ENCODE results near the gene RIBC2.
"Not testable (repeated sequence)": the region's sequence is repeated elsewhere in the genome, so short reads cannot be mapped to it uniquely, and the experiment has no call there.

Gene RIBC2

DNA sequence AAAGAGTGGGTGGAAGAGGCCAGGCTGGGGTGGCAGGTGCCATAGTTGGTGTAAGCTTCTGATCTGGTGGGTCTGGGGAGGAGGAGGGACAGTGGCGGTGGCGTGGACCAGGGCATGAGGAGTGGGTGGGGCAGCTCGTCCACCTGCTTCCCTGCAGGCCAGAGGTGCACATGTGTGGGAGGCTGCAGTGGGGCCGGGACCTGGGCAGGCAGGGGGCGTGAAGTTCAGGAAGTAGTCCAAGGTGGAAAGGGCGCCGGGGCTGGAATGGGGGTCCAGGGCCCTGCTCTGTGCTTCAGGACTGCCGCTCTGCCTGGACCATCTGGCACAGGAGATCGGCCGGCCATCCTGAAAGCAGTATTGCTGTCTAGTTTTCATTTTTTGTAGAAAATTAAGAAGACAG is 15.9 kb downstream of the RIBC2 start:
- Mint-ChIP-seq H3K36me3 (ENCODE audit: low read depth) (no peaks in the 10 kb centered on the region), H3K4me3 (no peak overlapping the region), H3K27ac (peak overlapping the region; percentile 43), H3K4me1 (ENCODE audit: low read depth) (peaks cover 65% of the 10 kb centered on the region), H3K27me3 (peaks cover 2% of the 10 kb centered on the region), H3K9me3 (peaks cover 5% of the 10 kb centered on the region)
- intact Hi-C loops (cut with micrococcal nuclease), result no loop called here

DNA sequence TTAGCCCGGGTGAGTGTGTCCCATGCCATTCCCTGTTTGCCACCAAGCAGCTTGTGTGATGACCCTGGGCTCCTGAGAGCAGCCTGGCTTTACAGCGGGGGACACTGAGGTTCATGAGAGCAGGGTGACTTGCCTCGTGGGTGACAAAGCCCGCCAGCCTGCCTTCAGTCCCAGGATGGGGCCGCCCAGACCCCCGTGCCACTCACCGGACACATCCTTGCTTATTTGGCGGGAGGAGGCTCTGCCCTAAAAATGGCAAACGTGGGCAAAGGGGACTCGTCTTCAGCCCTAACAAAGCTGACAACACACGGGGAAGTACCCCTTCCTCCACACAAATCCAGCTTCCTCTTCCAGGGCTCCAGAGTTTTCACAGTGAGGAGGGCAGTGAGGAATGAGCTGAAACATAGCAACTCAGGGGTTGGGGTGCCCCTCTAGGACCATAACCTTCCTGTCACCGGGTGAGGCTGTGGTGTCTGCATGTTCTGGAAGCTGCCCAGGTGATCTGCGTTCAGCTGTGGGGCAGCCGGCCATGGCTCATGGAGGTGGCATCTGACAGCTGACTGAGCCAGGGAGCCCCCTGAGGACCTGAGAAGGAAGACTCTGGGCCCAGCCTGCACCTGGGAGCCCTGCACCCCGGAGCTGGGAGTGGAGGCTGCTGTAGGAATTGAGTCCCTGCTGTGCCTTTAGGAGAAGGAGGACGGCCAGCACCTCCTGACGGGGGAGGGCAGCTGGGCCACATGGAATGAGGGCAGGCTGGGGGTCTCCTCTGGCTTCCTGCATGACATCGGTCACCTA is 16.7 kb downstream of the RIBC2 start:
- intact Hi-C loops (cut with micrococcal nuclease), result loop anchor here (10.0 kb wide), 1 partner anchor 115 kb away; no protein-coding TSS in a partner anchor
- Mint-ChIP-seq H3K4me3 (no peak overlapping the region), H3K27ac (peak overlapping the region; percentile 43), H3K9me3 (peaks cover 5% of the 10 kb centered on the region), H3K27me3 (peaks cover 2% of the 10 kb centered on the region), H3K36me3 (ENCODE audit: low read depth) (no peaks in the 10 kb centered on the region), H3K4me1 (ENCODE audit: low read depth) (peaks cover 65% of the 10 kb centered on the region)

DNA sequence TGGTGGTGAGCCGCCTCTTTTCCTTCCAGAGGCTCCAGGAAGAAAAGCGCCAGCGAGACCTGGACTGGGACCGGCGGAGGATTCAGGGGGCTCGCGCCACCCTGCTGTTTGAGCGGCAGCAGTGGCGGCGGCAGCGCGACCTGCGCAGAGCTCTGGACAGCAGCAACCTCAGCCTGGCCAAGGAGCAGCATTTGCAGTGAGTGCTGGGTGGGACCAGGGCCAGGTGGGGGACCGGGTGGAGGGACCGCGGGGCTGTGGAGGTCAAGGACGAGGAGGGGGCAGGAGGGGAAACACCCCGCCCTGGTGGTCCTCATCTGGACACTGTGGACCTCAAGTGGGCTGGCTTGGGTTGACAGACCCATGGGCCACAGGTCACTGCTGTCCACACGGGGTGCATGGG is 17.4 kb downstream of the RIBC2 start:
- peaks cover 2% of the 10 kb centered on the region for H3K27me3 Mint-ChIP-seq
- H3K36me3 Mint-ChIP-seq (ENCODE audit: low read depth), result no peaks in the 10 kb centered on the region
- H3K9me3 Mint-ChIP-seq, result peaks cover 5% of the 10 kb centered on the region
- H3K4me3 Mint-ChIP-seq, result no peak overlapping the region
- peak overlapping the region; percentile 43 for H3K27ac Mint-ChIP-seq
- intact Hi-C loops (cut with micrococcal nuclease), result loop anchor here (10.0 kb wide), 1 partner anchor 116 kb away; no protein-coding TSS in a partner anchor
- peaks cover 67% of the 10 kb centered on the region for H3K4me1 Mint-ChIP-seq (ENCODE audit: low read depth)

- Mint-ChIP-seq H3K27me3 (peaks cover 6% of the 10 kb centered on the region), H3K4me3 (peak overlapping the region; percentile 14), H3K36me3 (ENCODE audit: low read depth) (no peaks in the 10 kb centered on the region)
These were observed 21.5 kb downstream of the RIBC2 start for GRCh38 chr22:45434981-45435380.

DNA sequence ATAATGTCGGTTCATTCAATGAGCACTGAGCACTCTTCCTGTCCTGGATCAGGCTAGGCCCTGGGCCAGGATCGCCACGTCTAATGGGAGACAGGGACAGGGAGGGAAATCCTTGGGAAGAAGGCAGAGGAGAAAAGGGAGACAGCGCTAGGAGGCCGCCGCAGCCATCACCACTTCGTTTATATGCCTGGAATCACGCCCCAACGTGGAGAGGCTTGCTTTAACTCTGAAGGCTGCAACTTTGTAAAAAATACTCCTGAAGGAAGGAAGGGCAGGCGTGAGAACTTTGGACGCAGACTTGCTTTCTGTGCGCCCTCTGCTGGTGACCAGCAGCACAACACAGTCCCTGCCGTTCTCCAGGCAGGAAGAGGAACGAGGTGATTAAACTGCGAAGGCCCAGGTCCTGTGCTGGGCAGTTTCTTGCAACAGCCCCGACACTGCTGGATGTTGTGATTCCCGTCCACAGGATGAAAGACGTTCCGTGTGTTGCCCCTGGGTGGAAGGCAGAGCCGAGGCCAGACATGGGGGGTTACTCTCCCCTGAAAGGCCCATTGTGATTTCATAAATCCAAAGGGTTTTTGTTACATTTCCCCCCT is 22.1 kb downstream of the RIBC2 start:
- H3K4me3 Mint-ChIP-seq, result no peak overlapping the region
- no peaks in the 10 kb centered on the region for H3K36me3 Mint-ChIP-seq (ENCODE audit: low read depth)
- no peaks in the 10 kb centered on the region for H3K9me3 Mint-ChIP-seq
- intact Hi-C loops (cut with micrococcal nuclease), result loop anchor here (1.0 to 10.0 kb wide), 3 partner anchors 22 to 167 kb away; partner anchors contain the start of genes RIBC2 and SMC1B
- H3K27me3 Mint-ChIP-seq, result peaks cover 11% of the 10 kb centered on the region
- peaks cover 41% of the 10 kb centered on the region for H3K4me1 Mint-ChIP-seq (ENCODE audit: low read depth)
- H3K27ac Mint-ChIP-seq, result peak overlapping the region; percentile 47

More at GRCh38 chr22:45434981-45435380, 21.5 kb downstream of the RIBC2 start:
- intact Hi-C loops (cut with micrococcal nuclease), result loop anchor here (1.0 to 10.0 kb wide), 3 partner anchors 22 to 166 kb away; partner anchors contain the start of genes RIBC2 and SMC1B
- H3K9me3 Mint-ChIP-seq, result no peaks in the 10 kb centered on the region
- peaks cover 46% of the 10 kb centered on the region for H3K4me1 Mint-ChIP-seq (ENCODE audit: low read depth)
- peak overlapping the region; percentile 47 for H3K27ac Mint-ChIP-seq

DNA sequence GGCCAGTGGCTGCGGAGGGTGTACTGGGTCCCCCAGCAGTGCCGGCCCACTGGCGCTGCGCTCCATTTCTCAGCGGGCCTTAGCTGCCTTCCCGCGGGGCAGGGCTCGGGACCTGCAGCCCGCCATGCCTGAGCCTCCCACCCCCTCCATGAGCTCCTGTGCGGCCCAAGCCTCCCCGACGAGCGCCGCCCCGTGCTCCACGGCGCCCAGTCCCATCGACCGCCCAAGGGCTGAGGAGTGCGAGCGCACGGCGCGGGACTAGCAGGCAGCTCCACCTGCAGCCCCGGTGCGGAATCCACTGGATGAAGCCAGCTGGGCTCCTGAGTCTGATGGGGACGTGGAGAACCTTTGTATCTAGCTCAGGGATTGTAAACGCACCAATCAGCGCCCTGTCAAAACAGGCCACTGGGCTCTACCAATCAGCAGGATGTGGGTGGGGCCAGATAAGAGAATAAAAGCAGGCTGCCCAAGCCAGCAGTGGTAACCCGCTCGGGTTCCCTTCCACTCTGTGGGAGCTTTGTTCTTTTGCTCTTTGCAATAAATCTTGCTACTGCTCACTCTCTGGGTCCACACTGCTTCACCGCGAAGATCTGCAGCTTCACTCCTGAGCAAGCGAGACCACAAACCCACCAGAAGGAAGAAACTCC is 23.5 kb downstream of the RIBC2 start:
- peaks cover 23% of the 10 kb centered on the region for H3K27me3 Mint-ChIP-seq
- intact Hi-C loops (cut with micrococcal nuclease), result loop anchor here (10.0 kb wide), 1 partner anchor 122 kb away; no protein-coding TSS in a partner anchor
- not testable (repeated sequence) for H3K27ac Mint-ChIP-seq; H3K9me3 Mint-ChIP-seq; H3K36me3 Mint-ChIP-seq (ENCODE audit: low read depth); H3K4me3 Mint-ChIP-seq
- H3K4me1 Mint-ChIP-seq (ENCODE audit: low read depth), result peaks cover 35% of the 10 kb centered on the region

DNA sequence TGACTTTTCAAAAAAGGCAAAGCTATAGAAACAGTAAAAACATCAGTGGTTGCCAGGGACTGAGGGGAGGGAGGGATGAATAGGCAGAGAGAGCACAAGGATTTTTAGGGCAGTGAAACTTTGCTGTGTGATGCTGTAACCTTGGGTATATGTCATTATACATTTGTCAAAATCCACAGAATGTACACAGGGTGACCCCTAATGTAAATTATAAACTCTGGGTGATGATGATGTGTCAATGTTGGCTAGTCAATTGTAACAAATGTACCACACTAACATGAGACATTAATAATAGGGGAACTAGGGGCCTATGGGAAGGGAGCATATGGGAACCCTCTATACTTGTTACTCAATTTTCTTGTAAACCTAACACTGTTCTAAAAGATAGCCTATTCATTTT is 24.8 kb downstream of the RIBC2 start:
- intact Hi-C loops (cut with micrococcal nuclease), result loop anchor here (10.0 kb wide), 1 partner anchor 124 kb away; no protein-coding TSS in a partner anchor
- Mint-ChIP-seq H3K27ac (no peak overlapping the region), H3K27me3 (peaks cover 30% of the 10 kb centered on the region)

DNA sequence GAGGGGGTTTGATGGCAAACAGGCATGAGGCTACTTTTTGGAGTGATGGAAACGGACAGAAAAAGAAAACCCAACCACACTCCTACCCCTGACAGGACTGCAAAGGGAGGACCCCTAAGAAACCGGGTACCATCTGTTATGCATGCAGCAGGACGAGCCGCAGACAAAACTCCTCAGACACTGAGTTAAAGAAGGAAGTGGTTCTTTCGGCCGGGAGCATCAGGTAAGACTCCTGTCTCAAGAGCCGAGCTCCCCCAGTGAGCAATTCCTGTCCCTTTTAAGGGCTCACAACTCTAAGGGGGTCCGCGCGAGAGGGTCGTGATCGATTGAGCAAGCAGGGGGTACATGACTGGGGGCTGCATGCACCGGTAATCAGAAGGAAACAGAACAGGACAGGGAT is 27.2 kb downstream of the RIBC2 start:
- H3K4me1 Mint-ChIP-seq (ENCODE audit: low read depth), result peaks cover 10% of the 10 kb centered on the region
- H3K9me3 Mint-ChIP-seq; H3K4me3 Mint-ChIP-seq; H3K27ac Mint-ChIP-seq; H3K36me3 Mint-ChIP-seq (ENCODE audit: low read depth): not testable (repeated sequence)
- peaks cover 30% of the 10 kb centered on the region for H3K27me3 Mint-ChIP-seq
- intact Hi-C loops (cut with micrococcal nuclease), result loop anchor here (5.0 kb wide), 1 partner anchor 112 kb away; no protein-coding TSS in a partner anchor

More for the DNA sequence above, 24.8 kb downstream of the RIBC2 start:
- Mint-ChIP-seq H3K4me1 (ENCODE audit: low read depth) (peaks cover 30% of the 10 kb centered on the region), H3K4me3 (no peak overlapping the region), H3K9me3 (no peaks in the 10 kb centered on the region), H3K36me3 (ENCODE audit: low read depth) (no peaks in the 10 kb centered on the region)

DNA sequence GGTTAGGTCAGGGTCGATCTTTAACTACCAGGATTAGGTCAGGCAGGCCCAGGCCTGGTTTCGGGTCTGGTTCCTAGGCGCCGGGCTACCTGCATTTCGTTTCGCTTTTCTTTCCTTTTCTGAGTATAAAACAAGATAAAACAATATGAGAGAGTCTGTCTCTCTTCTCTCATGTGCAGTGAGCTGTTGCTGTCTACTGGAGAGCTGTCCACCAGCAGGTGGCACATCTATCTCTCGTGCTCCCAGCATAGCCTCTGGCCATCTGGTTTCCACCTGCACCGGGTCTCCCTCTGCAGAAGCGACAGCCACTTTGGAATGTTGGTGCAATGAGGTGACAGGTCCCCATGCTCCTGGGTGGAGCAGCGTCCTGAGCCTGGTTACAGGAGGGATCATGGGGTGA is 27.6 kb downstream of the RIBC2 start:
- H3K27ac Mint-ChIP-seq, result no peak overlapping the region
- intact Hi-C loops (cut with micrococcal nuclease), result loop anchor here (5.0 kb wide), 1 partner anchor 111 kb away; no protein-coding TSS in a partner anchor
- H3K9me3 Mint-ChIP-seq, result no peaks in the 10 kb centered on the region
- peaks cover 30% of the 10 kb centered on the region for H3K27me3 Mint-ChIP-seq
- H3K4me1 Mint-ChIP-seq (ENCODE audit: low read depth), result peaks cover 9% of the 10 kb centered on the region
- H3K36me3 Mint-ChIP-seq (ENCODE audit: low read depth), result no peaks in the 10 kb centered on the region
- H3K4me3 Mint-ChIP-seq, result no peak overlapping the region

- peaks cover 30% of the 10 kb centered on the region for H3K27me3 Mint-ChIP-seq
- H3K4me3 Mint-ChIP-seq, result no peak overlapping the region
- H3K27ac Mint-ChIP-seq, result no peak overlapping the region
- H3K9me3 Mint-ChIP-seq, result no peaks in the 10 kb centered on the region
- intact Hi-C loops (cut with micrococcal nuclease), result loop anchor here (5.0 kb wide), 1 partner anchor 110 kb away; no protein-coding TSS in a partner anchor
- no peaks in the 10 kb centered on the region for H3K36me3 Mint-ChIP-seq (ENCODE audit: low read depth)
- peaks cover 9% of the 10 kb centered on the region for H3K4me1 Mint-ChIP-seq (ENCODE audit: low read depth)
These were observed 28.6 kb downstream of the RIBC2 start for GRCh38 chr22:45442116-45442515.

- H3K27ac Mint-ChIP-seq, result no peak overlapping the region
These were observed 30.7 kb downstream of the RIBC2 start for GRCh38 chr22:45444168-45444567.

DNA sequence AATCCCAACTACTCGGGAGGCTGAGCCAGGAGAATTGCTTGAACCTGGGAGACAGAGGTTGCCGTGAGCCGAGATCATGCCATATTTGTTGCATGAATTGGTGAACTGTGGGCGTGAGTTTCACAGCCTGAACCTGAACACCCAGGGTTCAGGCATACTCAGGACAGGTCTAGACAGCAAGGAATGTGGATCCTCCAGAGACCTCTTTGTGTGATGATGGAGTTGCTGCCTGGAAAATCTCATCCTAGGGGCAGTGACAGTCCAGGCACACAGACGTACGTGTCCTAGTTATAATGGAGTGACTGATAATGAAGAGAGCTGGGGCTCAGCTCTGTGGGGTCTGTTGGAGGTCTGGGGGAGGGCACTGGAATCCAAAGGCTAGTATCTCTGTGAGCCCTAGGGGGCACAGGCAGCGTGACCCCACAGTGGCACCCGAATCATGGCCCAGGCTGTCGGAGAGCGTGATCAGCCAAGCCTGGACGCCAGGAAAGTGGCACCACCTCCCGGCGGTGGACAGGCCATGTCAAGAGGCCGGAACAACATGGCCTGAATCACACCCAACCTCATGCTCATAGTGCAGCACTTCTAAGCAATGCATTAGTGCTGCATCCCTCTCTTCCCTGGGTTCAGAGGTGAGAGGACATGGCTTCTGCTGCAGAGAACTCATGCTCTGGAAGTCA is 31.7 kb downstream of the RIBC2 start:
- intact Hi-C loops (cut with micrococcal nuclease), result no loop called here
- Mint-ChIP-seq H3K4me3 (no peak overlapping the region), H3K4me1 (ENCODE audit: low read depth) (peaks cover 9% of the 10 kb centered on the region), H3K9me3 (no peaks in the 10 kb centered on the region), H3K27me3 (peaks cover 25% of the 10 kb centered on the region), H3K27ac (no peak overlapping the region), H3K36me3 (ENCODE audit: low read depth) (no peaks in the 10 kb centered on the region)

More at GRCh38 chr22:45444168-45444567, 30.7 kb downstream of the RIBC2 start:
- Mint-ChIP-seq H3K4me3 (no peak overlapping the region), H3K4me1 (ENCODE audit: low read depth) (peaks cover 9% of the 10 kb centered on the region), H3K27me3 (peaks cover 30% of the 10 kb centered on the region), H3K36me3 (ENCODE audit: low read depth) (no peaks in the 10 kb centered on the region), H3K9me3 (no peaks in the 10 kb centered on the region)
- intact Hi-C loops (cut with micrococcal nuclease), result loop anchor here (5.0 kb wide), 1 partner anchor 108 kb away; no protein-coding TSS in a partner anchor

GRCh38 chr22:45446216-45446615 is 32.7 kb downstream of the RIBC2 start:
- Mint-ChIP-seq H3K27me3 (peaks cover 15% of the 10 kb centered on the region), H3K4me3 (no peak overlapping the region), H3K27ac (no peak overlapping the region), H3K9me3 (no peaks in the 10 kb centered on the region), H3K4me1 (ENCODE audit: low read depth) (peaks cover 2% of the 10 kb centered on the region), H3K36me3 (ENCODE audit: low read depth) (no peaks in the 10 kb centered on the region)
- intact Hi-C loops (cut with micrococcal nuclease), result no loop called here
